Measurements from ENCODE around the gene RSPRY1.

RSPRY1 gene

GRCh38 chr16:57141822-57142631, 44.1 kb upstream of the RSPRY1 start:
- CTCF ChIA-PET, result interaction anchor here (0.6 to 1.3 kb wide), 5 partner anchors 8 to 119 kb away, joined by 3 to 6 read pairs (median 4); no protein-coding TSS in a partner anchor
- peak; percentile 64 for DNase-seq (ENCODE audit: extremely low spot score)
- POLR2A ChIA-PET, result no interaction called here
- no peak for TF ChIP-seq CTCF (IDR thresholded peaks at IDR 0.05; ENCODE audit: control extremely low read depth, extremely low read depth, low read depth, missing control alignments)

- POLR2A ChIA-PET, result no interaction called here
Measured at GRCh38 chr16:57143149-57143921, 42.8 kb upstream of the RSPRY1 start.

GRCh38 chr16:57144027-57144426, 42.1 kb upstream of the RSPRY1 start:
- CTCF ChIA-PET, result interaction anchor here (0.9 to 2.2 kb wide), 7 partner anchors 11 to 60 kb away, joined by 3 to 11 read pairs (median 4); partner anchors contain the start of gene CPNE2
- POLR2A ChIA-PET, result no interaction called here
- no peak for DNase-seq (ENCODE audit: extremely low spot score)
- TF ChIP-seq CTCF (IDR thresholded peaks at IDR 0.05; ENCODE audit: control extremely low read depth, extremely low read depth, low read depth, missing control alignments), result no peak

More at GRCh38 chr16:57143149-57143921, 42.8 kb upstream of the RSPRY1 start:
- CTCF ChIA-PET, result interaction anchor here (0.9 to 2.2 kb wide), 5 partner anchors 8 to 60 kb away, joined by 3 to 11 read pairs (median 6); no protein-coding TSS in a partner anchor
- no peak for TF ChIP-seq CTCF (IDR thresholded peaks at IDR 0.05; ENCODE audit: control extremely low read depth, extremely low read depth, low read depth, missing control alignments)
- no peak for DNase-seq (ENCODE audit: extremely low spot score)

GRCh38 chr16:57145046-57146021, 40.8 kb upstream of the RSPRY1 start:
- CTCF ChIA-PET, result interaction anchor here (1.0 to 2.2 kb wide), 6 partner anchors 11 to 62 kb away, joined by 3 to 11 read pairs (median 5); partner anchors contain the start of gene CPNE2
- no peak for DNase-seq (ENCODE audit: extremely low spot score)
- no peak for TF ChIP-seq CTCF (IDR thresholded peaks at IDR 0.05; ENCODE audit: control extremely low read depth, extremely low read depth, low read depth, missing control alignments)
- POLR2A ChIA-PET, result interaction anchor here (1.3 kb wide), 1 partner anchor 26 kb away, joined by 3 read pairs; no protein-coding TSS in a partner anchor

GRCh38 chr16:57146040-57146647, 40.0 kb upstream of the RSPRY1 start:
- ChIA-PET CTCF (no interaction called here), POLR2A (no interaction called here)
- no peak for TF ChIP-seq CTCF (IDR thresholded peaks at IDR 0.05; ENCODE audit: control extremely low read depth, extremely low read depth, low read depth, missing control alignments)
- no peak for DNase-seq (ENCODE audit: extremely low spot score)

All from GM10248 (cell line).